ENCODE results near the gene CBLN1.

DNA sequence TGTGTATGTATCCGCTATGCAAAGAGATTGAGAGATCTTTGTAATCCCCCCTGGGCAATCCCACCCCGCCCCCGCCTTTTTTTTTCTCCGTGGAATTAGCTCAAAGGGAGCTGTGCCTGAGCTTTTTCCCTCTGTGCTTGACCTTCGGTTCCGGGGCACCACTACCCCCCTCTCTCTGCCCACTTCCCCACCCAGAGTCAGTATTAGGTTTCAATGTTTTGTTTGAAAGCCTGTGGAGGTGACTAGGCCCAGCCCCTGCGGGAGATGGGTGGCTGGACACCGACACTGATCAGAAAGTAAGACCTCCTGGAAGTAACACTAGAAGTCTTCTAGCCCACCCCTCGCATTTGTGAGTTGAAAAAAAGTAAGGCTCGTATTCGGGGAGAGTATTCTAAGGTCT, 7.0 kb downstream of the CBLN1 start:
- TF ChIP-seq EP300 (IDR thresholded peaks at IDR 0.05): no peak
- TF ChIP-seq CTCF (IDR thresholded peaks at IDR 0.05): no peak
- no peak for TF ChIP-seq POLR2A (IDR thresholded peaks at IDR 0.05)
